ENCODE measurements around the gene MTAP. TPM values are rescaled to one million over a fixed set of nuclear protein-coding genes. Genes with fewer than 3 reads are reported as not detected.

The MTAP gene
- total RNA-seq, 4 donors from 2014 or later: 23.2 to 31.4 (median 29.1) TPM

DNA sequence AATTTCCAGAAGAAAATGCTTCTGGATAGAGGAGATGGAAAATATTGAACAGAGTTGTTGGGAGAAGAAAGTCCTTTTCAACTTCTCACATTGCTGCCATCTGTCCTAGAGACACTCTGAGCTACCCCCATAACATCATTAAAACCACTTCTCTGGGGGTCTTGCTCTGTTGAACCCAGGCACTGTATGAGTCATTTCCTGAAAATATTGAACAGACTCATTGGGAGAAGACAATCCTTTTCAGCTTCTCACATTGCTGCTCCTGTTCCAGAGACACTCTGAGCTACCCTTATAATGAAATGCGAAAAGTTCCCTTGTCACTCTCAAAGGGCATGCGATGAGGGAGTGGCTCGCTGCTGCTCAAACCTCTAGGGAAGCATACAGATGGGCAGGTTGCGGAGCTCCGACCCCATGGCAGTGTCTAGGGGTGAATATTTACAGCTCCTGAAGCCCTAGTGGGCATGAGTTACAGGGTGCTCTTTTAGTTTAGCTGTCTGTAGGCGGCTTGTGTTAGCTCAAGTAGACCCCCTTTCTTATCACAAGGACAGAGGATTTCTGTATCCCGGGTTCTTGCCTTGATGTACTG lies 101.0 kb downstream of the MTAP start:
- Histone ChIP-seq H3K4me3 (no peak overlapping the region), H3K27ac (no peak overlapping the region), H3K4me1 (no peaks in the 10 kb centered on the region), H3K36me3 (peaks cover 0 to 8% of the 10 kb centered on the region in 2 donors), H3K9me3 (peaks cover 0 to 78% (median 0%) of the 10 kb centered on the region in 3 donors), H3K27me3 (no peaks in the 10 kb centered on the region)
- 100% methylated on average over 1 of the region's 7 CpGs for WGBS, 2 donors (ENCODE audit: low coverage in 1 of 2)
- no peak for ATAC-seq
- TF ChIP-seq, protein P1, sequence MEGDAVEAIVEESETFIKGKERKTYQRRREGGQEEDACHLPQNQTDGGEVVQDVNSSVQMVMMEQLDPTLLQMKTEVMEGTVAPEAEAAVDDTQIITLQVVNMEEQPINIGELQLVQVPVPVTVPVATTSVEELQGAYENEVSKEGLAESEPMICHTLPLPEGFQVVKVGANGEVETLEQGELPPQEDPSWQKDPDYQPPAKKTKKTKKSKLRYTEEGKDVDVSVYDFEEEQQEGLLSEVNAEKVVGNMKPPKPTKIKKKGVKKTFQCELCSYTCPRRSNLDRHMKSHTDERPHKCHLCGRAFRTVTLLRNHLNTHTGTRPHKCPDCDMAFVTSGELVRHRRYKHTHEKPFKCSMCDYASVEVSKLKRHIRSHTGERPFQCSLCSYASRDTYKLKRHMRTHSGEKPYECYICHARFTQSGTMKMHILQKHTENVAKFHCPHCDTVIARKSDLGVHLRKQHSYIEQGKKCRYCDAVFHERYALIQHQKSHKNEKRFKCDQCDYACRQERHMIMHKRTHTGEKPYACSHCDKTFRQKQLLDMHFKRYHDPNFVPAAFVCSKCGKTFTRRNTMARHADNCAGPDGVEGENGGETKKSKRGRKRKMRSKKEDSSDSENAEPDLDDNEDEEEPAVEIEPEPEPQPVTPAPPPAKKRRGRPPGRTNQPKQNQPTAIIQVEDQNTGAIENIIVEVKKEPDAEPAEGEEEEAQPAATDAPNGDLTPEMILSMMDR (IDR thresholded peaks at IDR 0.05): no peak

DNA sequence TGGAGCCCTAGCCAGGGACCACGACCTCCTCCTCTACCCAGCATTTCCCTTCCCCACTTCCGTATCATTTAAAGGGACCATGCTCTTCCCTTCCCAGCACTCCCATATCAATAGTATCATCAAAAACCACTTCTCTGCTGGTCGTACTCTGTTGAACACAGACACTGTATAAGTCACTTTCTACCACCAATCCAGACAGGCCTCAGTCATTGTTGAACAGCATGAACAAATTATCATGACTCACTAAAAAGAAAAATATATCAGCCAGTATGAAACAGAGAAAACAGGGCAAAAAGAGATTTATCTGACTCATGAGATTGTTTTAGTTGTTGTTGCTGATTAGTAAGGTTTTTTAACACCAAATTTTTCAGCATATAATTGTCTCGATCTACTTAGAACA lies 101.9 kb downstream of the MTAP start:
- no peak for ATAC-seq
- no peaks in the 10 kb centered on the region for H3K27me3 ChIP-seq
- H3K9me3 ChIP-seq: peaks cover 0 to 77% (median 0%) of the 10 kb centered on the region in 3 donors
- H3K4me1 ChIP-seq: no peaks in the 10 kb centered on the region
- peaks cover 0 to 10% of the 10 kb centered on the region in 2 donors for H3K36me3 ChIP-seq
- no peak overlapping the region for H3K4me3 ChIP-seq
- no peak overlapping the region for H3K27ac ChIP-seq
- WGBS, 2 donors (ENCODE audit: low coverage in 1 of 2): 77 to 84% methylated on average over 3 to 4 of the region's 4 CpGs
- TF ChIP-seq, protein P1 (IDR thresholded peaks at IDR 0.05): no peak
- TF ChIP-seq EP300 (IDR thresholded peaks at IDR 0.05) (no peak), POLR2AphosphoS5 (IDR thresholded peaks at IDR 0.05) (no peak), POLR2A (IDR thresholded peaks at IDR 0.05) (no peak)

DNA sequence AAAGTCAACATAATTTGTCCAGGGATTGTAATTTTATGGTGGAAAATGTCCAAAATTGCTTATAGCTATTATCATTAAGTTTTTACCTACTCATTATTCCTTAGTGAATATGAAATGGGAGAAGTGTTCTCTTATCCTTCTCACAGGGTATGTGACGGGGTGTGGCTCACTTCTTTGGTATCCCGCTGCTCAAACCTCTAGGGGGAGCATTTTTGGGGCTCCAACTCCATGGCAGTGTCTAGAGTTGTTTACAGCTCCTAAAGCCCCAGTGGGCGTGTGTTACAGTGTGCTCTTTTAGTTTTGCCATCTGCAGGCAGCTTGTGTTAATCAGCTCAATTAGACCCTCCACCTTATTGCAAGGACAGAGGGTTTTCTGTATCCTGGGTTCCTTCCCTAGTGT lies 102.3 kb downstream of the MTAP start:
- no peaks in the 10 kb centered on the region for H3K27me3 ChIP-seq
- no peaks in the 10 kb centered on the region for H3K4me1 ChIP-seq
- H3K27ac ChIP-seq: no peak overlapping the region
- peaks cover 0 to 14% of the 10 kb centered on the region in 2 donors for H3K36me3 ChIP-seq
- 85 to 100% methylated on average over 1 to 3 of the region's 3 CpGs for WGBS, 2 donors (ENCODE audit: low coverage in 1 of 2)
- H3K4me3 ChIP-seq: no peak overlapping the region
- TF ChIP-seq POLR2AphosphoS5 (IDR thresholded peaks at IDR 0.05) (no peak), EP300 (IDR thresholded peaks at IDR 0.05) (no peak), POLR2A (IDR thresholded peaks at IDR 0.05) (no peak)
- TF ChIP-seq, protein P1 (IDR thresholded peaks at IDR 0.05): no peak
- no peak for ATAC-seq
- H3K9me3 ChIP-seq: peaks cover 0 to 76% (median 0%) of the 10 kb centered on the region in 3 donors

DNA sequence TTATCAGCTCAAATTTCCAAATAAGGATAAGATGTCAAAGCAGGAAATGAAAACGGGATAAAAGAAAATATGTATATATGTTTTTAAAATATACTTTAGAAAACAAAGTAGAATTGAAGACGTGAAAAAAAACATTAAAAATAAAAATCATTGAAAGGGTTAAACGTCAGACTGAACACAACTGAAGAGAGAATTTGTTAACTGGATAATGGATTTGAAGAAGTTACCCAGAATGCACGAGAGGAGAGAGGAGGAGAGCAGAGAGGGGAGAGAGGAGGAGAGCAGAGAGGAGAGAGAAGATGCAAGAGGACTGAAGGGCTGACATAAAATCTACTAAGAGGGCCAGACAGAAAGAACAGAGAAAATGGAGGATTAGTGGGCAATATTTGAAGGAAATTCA lies 103.8 kb downstream of the MTAP start:
- Histone ChIP-seq H3K27ac (no peak overlapping the region), H3K9me3 (peaks cover 0 to 62% (median 0%) of the 10 kb centered on the region in 3 donors), H3K36me3 (peaks cover 0 to 16% of the 10 kb centered on the region in 2 donors), H3K4me3 (no peak overlapping the region), H3K27me3 (no peaks in the 10 kb centered on the region), H3K4me1 (no peaks in the 10 kb centered on the region)
- ATAC-seq: no peak
- TF ChIP-seq POLR2A (IDR thresholded peaks at IDR 0.05) (no peak), EP300 (IDR thresholded peaks at IDR 0.05) (no peak), POLR2AphosphoS5 (IDR thresholded peaks at IDR 0.05) (no peak)
- TF ChIP-seq, protein P1 (IDR thresholded peaks at IDR 0.05): no peak
- WGBS, 2 donors (ENCODE audit: low coverage in 1 of 2): 88 to 91% methylated on average over 4 of the region's 4 CpGs

DNA sequence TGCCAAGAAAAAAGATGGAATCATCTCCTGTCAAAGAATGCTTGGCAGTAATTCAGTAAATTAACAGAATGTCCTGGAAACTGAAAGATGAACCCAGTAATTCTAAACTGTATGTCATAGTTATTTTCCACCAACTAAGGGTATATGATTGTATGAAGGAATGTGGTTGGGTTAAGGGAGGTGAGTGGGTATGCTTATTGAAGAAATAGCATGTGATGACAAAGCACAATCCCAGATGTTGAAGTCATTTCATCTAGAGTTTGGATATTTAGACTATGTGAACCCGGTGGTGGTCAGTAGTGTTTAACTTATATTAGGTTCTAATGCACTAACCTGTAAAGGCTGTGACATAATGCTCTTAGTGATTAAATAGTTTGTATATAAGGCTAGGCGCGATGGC lies 104.4 kb downstream of the MTAP start:
- TF ChIP-seq EP300 (IDR thresholded peaks at IDR 0.05) (no peak), POLR2AphosphoS5 (IDR thresholded peaks at IDR 0.05) (no peak), POLR2A (IDR thresholded peaks at IDR 0.05) (no peak)
- TF ChIP-seq, protein P1 (IDR thresholded peaks at IDR 0.05): no peak
- peaks cover 0 to 57% (median 0%) of the 10 kb centered on the region in 3 donors for H3K9me3 ChIP-seq
- 90 to 91% methylated on average over 2 to 3 of the region's 3 CpGs for WGBS, 2 donors (ENCODE audit: low coverage in 1 of 2)
- no peaks in the 10 kb centered on the region for H3K4me1 ChIP-seq
- ATAC-seq: no peak
- no peak overlapping the region for H3K27ac ChIP-seq
- H3K27me3 ChIP-seq: no peaks in the 10 kb centered on the region
- no peak overlapping the region for H3K4me3 ChIP-seq
- peaks cover 0 to 16% of the 10 kb centered on the region in 2 donors for H3K36me3 ChIP-seq
